Transverse colon (tissue), 4 donors: ENCODE data around the gene EHD4. TPM values are rescaled to one million over a fixed set of nuclear protein-coding genes. Genes with fewer than 3 reads are reported as not detected.
A peak's percentile ranks its signal among the peaks of the same experiment; 100 is the strongest.

Experiments
- DNase-seq: peaks from one replicate; pipeline ENCODE4 v3.0.0-alpha.2; 2019
- H3K27ac ChIP-seq, 4 donors: fragments of 200-600 bp; sonication (generic); 2 replicates each; pipeline ENCODE4 v1.5.1; 2016 to 2018; ENCODE audit warnings: inconsistent platforms in 4 of 4
- H3K27me3 ChIP-seq: fragments of 200-600 bp; sonication (generic); 2 replicates; pipeline ENCODE4 v1.5.1; 2017; ENCODE audit warnings: inconsistent platforms
- H3K36me3 ChIP-seq, 4 donors: fragments of 200-600 bp; sonication (generic); 2 replicates each; pipeline ENCODE4 v1.5.1; 2017 to 2019; ENCODE audit warnings: inconsistent platforms in 4 of 4
- H3K4me1 ChIP-seq, 4 donors: fragments of 200-600 bp; sonication (generic); 2 replicates each; pipeline ENCODE4 v1.5.1; 2017 to 2020; ENCODE audit warnings: inconsistent platforms in 4 of 4
- H3K4me3 ChIP-seq, 4 donors: fragments of 200-600 bp; sonication (generic); 1 replicate in 1 of 4; 2 replicates in 3 of 4; pipeline versions ENCODE4 v1.5.1 to v1.6.1; 2017 to 2019; ENCODE audit warnings: inconsistent platforms in 4 of 4
- H3K9me3 ChIP-seq, 2 donors: fragments of 200-600 bp; sonication (generic); 2 replicates each; pipeline ENCODE4 v1.5.1; 2017 to 2019; ENCODE audit warnings: inconsistent platforms in 2 of 2
- CTCF ChIP-seq, 5 experiments: fragments of 200-600 bp in 3 of 5; fragments of 450-650 bp in 2 of 5; sonication (generic) in 3 of 5; IDR thresholded peaks; 1 replicate in 2 of 5; 2 replicates in 3 of 5; pipeline ENCODE4 v1.5.1; 2016 to 2017; ENCODE audit warnings: antibody characterized with exemption in 5 of 5, inconsistent platforms in 3 of 5, mild to moderate bottlenecking in 2 of 5, moderate library complexity in 1 of 5
- EP300 ChIP-seq: sonication (generic); formaldehyde crosslinking; IDR thresholded peaks from one replicate; pipeline ENCODE4 v1.6.1; 2017; ENCODE audit warnings: antibody characterized with exemption, low read depth
- POLR2A ChIP-seq: fragments of 450-650 bp; IDR thresholded peaks from one replicate; pipeline ENCODE4 v1.6.1; 2016; ENCODE audit warnings: antibody characterized with exemption, mild to moderate bottlenecking, moderate library complexity
- POLR2AphosphoS5 ChIP-seq, 3 donors: sonication (generic); formaldehyde crosslinking; IDR thresholded peaks; one replicate each; pipeline ENCODE4 v1.6.1; 2016; ENCODE audit warnings: antibody characterized with exemption in 3 of 3
- WGBS, 2 donors: methylation state at CpG; one replicate each; pipeline ENCODE4 v1.1.5; 2018; ENCODE audit warnings: low coverage in 1 of 2; 5-methylcytosine and 5-hydroxymethylcytosine counted together
- in situ Hi-C, 4 donors: fragments of 200-750 bp; cut with MboI; loops; one replicate each; pipeline versions ENCODE4 v1.15.0 to v1.15.1; 2017; ENCODE audit warnings: low sequenced_read_pairs in 3 of 4, low pct_ligation_motif_present in 1 of 4, low pct_unique_long_range_greater_than_20kb in 1 of 4
- intact Hi-C: fragments of 100-400 bp; cut with DNase I; formaldehyde crosslinking; loops from one replicate; pipeline ENCODE4 v1.15.1; 2023; ENCODE audit warnings: low total_unique reads
- total RNA-seq, 4 donors: library from RNA; depleted of rRNA; stranded (reverse); fragments of >200 nt; gene quantifications; one replicate each; pipeline ENCODE4 v1.1.0, GENCODE V29; 2016

The EHD4 gene
- total RNA-seq, 4 donors from 2014 or later, result 16.9 to 55.4 (median 35.5) TPM

GRCh38 chr15:41967506-41968206, 4.7 kb downstream of the EHD4 start:
- peak; percentile 28 for DNase-seq
- Histone ChIP-seq H3K9me3 (no peaks in the 10 kb centered on the region), H3K4me1 (peaks cover 0 to 67% (median 36%) of the 10 kb centered on the region in 4 donors), H3K36me3 (no peaks in the 10 kb centered on the region), H3K27ac (peak overlapping the region; percentile 39 to 96 (median 68)), H3K27me3 (no peaks in the 10 kb centered on the region), H3K4me3 (no peak overlapping the region)
- TF ChIP-seq CTCF (IDR thresholded peaks at IDR 0.05) (no peak), EP300 (no peak), POLR2A (no peak), POLR2AphosphoS5 (IDR thresholded peaks at IDR 0.05) (no peak)
- intact Hi-C loops (no loop called here), in situ Hi-C loops (no loop called here)
- 60 to 83% methylated on average over 2 to 4 of the region's 4 CpGs for WGBS, 2 donors

- intact Hi-C loops, result no loop called here
- no peaks in the 10 kb centered on the region for H3K9me3 ChIP-seq
- H3K27me3 ChIP-seq, result no peaks in the 10 kb centered on the region
- no peak for TF ChIP-seq EP300
- no peak for TF ChIP-seq POLR2A
- no peak for TF ChIP-seq CTCF (IDR thresholded peaks at IDR 0.05)
- no peak for TF ChIP-seq POLR2AphosphoS5 (IDR thresholded peaks at IDR 0.05)
- peak; percentile 6 for DNase-seq
- WGBS, 2 donors, result 91 to 100% methylated on average over 1 to 3 of the region's 3 CpGs
- no peaks in the 10 kb centered on the region for H3K36me3 ChIP-seq
- H3K4me3 ChIP-seq, result no peak overlapping the region
- peak overlapping the region; percentile 39 to 96 (median 68) for H3K27ac ChIP-seq
- peaks cover 0 to 68% (median 36%) of the 10 kb centered on the region in 4 donors for H3K4me1 ChIP-seq
- in situ Hi-C loops, result no loop called here
These were observed 5.4 kb downstream of the EHD4 start for GRCh38 chr15:41966920-41967465.

GRCh38 chr15:41966414-41966812, 5.9 kb downstream of the EHD4 start:
- in situ Hi-C loops (no loop called here), intact Hi-C loops (no loop called here)
- H3K27me3 ChIP-seq, result no peaks in the 10 kb centered on the region
- H3K4me3 ChIP-seq, result no peak overlapping the region
- H3K27ac ChIP-seq, result peak overlapping the region in 2 of 4 donors; percentile 39 to 53
- DNase-seq, result peak; percentile 5
- TF ChIP-seq EP300 (no peak), POLR2AphosphoS5 (IDR thresholded peaks at IDR 0.05) (no peak), CTCF (IDR thresholded peaks at IDR 0.05) (no peak), POLR2A (no peak)
- peaks cover 0 to 74% (median 40%) of the 10 kb centered on the region in 4 donors for H3K4me1 ChIP-seq
- no peaks in the 10 kb centered on the region for H3K36me3 ChIP-seq
- 89% methylated on average over 4 of the region's 4 CpGs; no CpG with 5 or more reads in 1 of the 2 donors for WGBS, 2 donors
- H3K9me3 ChIP-seq, result no peaks in the 10 kb centered on the region

- peak overlapping the region in 1 of 4 donors; percentile 53 for H3K27ac ChIP-seq
- 77 to 86% methylated on average over 3 to 15 of the region's 15 CpGs for WGBS, 2 donors
- peaks cover 0 to 74% (median 43%) of the 10 kb centered on the region in 4 donors for H3K4me1 ChIP-seq
- H3K9me3 ChIP-seq, result no peaks in the 10 kb centered on the region
- no peaks in the 10 kb centered on the region for H3K36me3 ChIP-seq
- intact Hi-C loops, result no loop called here
- DNase-seq, result peak; percentile 5
- in situ Hi-C loops, result no loop called here
- TF ChIP-seq POLR2AphosphoS5 (IDR thresholded peaks at IDR 0.05) (no peak), POLR2A (no peak)
- no peak overlapping the region for H3K4me3 ChIP-seq
- no peaks in the 10 kb centered on the region for H3K27me3 ChIP-seq
These were observed 6.6 kb downstream of the EHD4 start for GRCh38 chr15:41965441-41966413.
